ENCODE results near the gene BCKDHA. TPM values are rescaled to one million over a fixed set of nuclear protein-coding genes. Genes with fewer than 3 reads are reported as not detected.

The BCKDHA gene
- total and polyA plus RNA-seq, 4 donors, result 20.0 to 32.4 (median 28.4) TPM

GRCh38 chr19:41355035-41355434 lies 42.6 kb upstream of the BCKDHA start:
- no peak overlapping the region for H3K4me3 ChIP-seq (ENCODE audit: low read depth, low read length)
- 86% methylated on average over 1 of the region's 1 CpG for WGBS (ENCODE audit: insufficient coverage)
- H3K36me3 ChIP-seq (ENCODE audit: control insufficient read depth, insufficient read depth, low read length), result peaks cover 14% of the 10 kb centered on the region
- no peak for DNase-seq (ENCODE audit: low read depth in 4 of 6, low spot score in 6 of 6)
- H3K4me1 ChIP-seq (ENCODE audit: control insufficient read depth, insufficient read depth, low read length), result peaks cover 42% of the 10 kb centered on the region
- no peak overlapping the region for H3K27ac ChIP-seq (ENCODE audit: low read depth, low read length)
- peaks cover 40% of the 10 kb centered on the region for H3K27me3 ChIP-seq (ENCODE audit: control insufficient read depth, insufficient read depth, low read length)
- H3K9me3 ChIP-seq (ENCODE audit: control insufficient read depth, insufficient read depth, low read length), result no peaks in the 10 kb centered on the region

DNA sequence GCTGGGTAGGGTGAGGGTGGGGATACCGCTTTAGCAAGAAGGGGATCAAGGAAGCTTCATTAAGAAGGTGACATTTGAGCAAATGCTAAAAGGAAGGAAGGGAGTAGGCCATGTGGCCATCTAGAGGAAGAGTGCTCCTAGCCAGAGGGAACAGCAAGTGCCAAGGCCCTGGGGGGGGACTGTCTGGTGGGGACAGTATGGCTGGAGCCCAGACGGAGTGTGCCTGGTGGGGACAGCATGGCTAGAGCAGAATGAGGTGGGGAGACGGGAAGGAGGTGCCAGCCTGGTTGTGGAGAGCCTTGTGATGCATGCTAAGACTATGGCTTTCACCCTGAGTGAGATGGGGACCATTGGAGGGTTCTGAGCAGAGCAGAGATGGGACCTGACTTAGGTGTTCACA lies 41.8 kb upstream of the BCKDHA start:
- 82% methylated on average over 3 of the region's 3 CpGs for WGBS (ENCODE audit: insufficient coverage)
- peaks cover 36% of the 10 kb centered on the region for H3K27me3 ChIP-seq (ENCODE audit: control insufficient read depth, insufficient read depth, low read length)
- no peak overlapping the region for H3K27ac ChIP-seq (ENCODE audit: low read depth, low read length)
- no peaks in the 10 kb centered on the region for H3K9me3 ChIP-seq (ENCODE audit: control insufficient read depth, insufficient read depth, low read length)
- no peak overlapping the region for H3K4me3 ChIP-seq (ENCODE audit: low read depth, low read length)
- DNase-seq (ENCODE audit: low read depth in 4 of 6, low spot score in 6 of 6), result no peak
- peaks cover 39% of the 10 kb centered on the region for H3K4me1 ChIP-seq (ENCODE audit: control insufficient read depth, insufficient read depth, low read length)
- peaks cover 14% of the 10 kb centered on the region for H3K36me3 ChIP-seq (ENCODE audit: control insufficient read depth, insufficient read depth, low read length)

DNA sequence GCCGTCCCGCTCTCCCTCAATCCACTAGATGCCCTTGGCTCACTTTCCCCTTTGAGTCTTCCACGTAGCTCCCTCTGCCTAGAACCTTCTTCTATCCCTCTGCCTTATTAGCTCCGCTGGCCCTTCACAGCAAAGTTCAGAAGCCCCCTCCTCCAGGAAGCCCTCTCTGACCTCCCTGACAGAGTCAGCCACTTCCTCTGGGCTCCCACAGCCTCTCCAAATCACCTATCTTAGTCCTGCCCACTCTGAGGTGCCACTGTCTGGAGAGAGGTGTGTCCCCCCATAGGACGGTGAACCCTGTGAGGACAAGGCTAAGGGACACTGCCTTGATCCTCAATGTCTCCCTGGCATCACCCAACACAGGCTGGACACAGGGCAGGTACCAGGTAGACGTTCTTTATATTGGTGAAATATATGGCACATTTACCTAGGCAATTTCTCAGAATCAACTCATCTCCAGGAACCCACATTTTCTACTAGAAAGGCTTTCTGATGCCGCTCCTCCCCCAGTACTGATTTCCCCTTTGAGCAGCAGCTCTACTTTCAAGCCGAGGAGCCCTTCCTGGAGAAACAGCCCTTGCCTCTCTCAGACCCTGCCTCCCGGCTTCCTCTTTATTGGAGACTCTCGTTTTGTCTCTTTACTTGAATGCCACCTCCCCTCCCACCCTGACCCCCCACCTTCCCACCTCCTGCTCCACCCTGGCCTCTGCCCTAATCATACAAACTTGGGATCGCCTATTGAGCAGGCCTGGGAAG lies 40.5 kb upstream of the BCKDHA start:
- peaks cover 22% of the 10 kb centered on the region for H3K27me3 ChIP-seq (ENCODE audit: control insufficient read depth, insufficient read depth, low read length)
- H3K4me3 ChIP-seq (ENCODE audit: low read depth, low read length), result no peak overlapping the region
- peaks cover 25% of the 10 kb centered on the region for H3K4me1 ChIP-seq (ENCODE audit: control insufficient read depth, insufficient read depth, low read length)
- no peak overlapping the region for H3K27ac ChIP-seq (ENCODE audit: low read depth, low read length)
- DNase-seq (ENCODE audit: low read depth in 4 of 6, low spot score in 6 of 6), result no peak
- H3K36me3 ChIP-seq (ENCODE audit: control insufficient read depth, insufficient read depth, low read length), result peaks cover 14% of the 10 kb centered on the region
- H3K9me3 ChIP-seq (ENCODE audit: control insufficient read depth, insufficient read depth, low read length), result no peaks in the 10 kb centered on the region
- WGBS (ENCODE audit: insufficient coverage), result 88% methylated on average over 7 of the region's 11 CpGs

- Histone ChIP-seq H3K27ac (ENCODE audit: low read depth, low read length) (no peak overlapping the region), H3K36me3 (ENCODE audit: control insufficient read depth, insufficient read depth, low read length) (peaks cover 14% of the 10 kb centered on the region), H3K27me3 (ENCODE audit: control insufficient read depth, insufficient read depth, low read length) (peaks cover 16% of the 10 kb centered on the region), H3K4me3 (ENCODE audit: low read depth, low read length) (no peak overlapping the region), H3K9me3 (ENCODE audit: control insufficient read depth, insufficient read depth, low read length) (no peaks in the 10 kb centered on the region), H3K4me1 (ENCODE audit: control insufficient read depth, insufficient read depth, low read length) (peaks cover 19% of the 10 kb centered on the region)
- 92% methylated on average over 11 of the region's 13 CpGs for WGBS (ENCODE audit: insufficient coverage)
- no peak for DNase-seq (ENCODE audit: low read depth in 4 of 6, low spot score in 6 of 6)
These were observed 39.9 kb upstream of the BCKDHA start for GRCh38 chr19:41357746-41358145.

DNA sequence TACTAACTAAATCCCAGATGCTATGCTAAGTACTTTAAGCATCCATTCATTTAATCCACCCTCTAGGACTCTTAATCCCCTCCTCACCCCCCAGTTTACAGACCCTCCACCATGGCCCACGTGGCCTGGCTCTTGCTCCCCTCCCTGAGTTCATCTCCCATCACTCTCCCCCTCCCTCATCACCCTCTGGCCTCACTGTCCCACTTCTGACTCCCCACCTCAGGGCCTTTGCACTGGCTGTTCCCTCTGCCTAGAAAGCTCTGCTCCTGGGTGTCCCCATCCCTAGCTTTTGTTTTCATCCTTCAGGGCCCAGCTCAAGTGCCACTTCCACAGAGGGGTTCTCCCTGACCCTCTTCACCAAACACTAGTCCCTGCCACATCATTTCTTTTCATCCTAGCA lies 37.9 kb upstream of the BCKDHA start:
- Histone ChIP-seq H3K27ac (ENCODE audit: low read depth, low read length) (no peak overlapping the region), H3K4me1 (ENCODE audit: control insufficient read depth, insufficient read depth, low read length) (peaks cover 11% of the 10 kb centered on the region), H3K36me3 (ENCODE audit: control insufficient read depth, insufficient read depth, low read length) (peaks cover 10% of the 10 kb centered on the region), H3K9me3 (ENCODE audit: control insufficient read depth, insufficient read depth, low read length) (no peaks in the 10 kb centered on the region), H3K27me3 (ENCODE audit: control insufficient read depth, insufficient read depth, low read length) (peaks cover 2% of the 10 kb centered on the region), H3K4me3 (ENCODE audit: low read depth, low read length) (no peak overlapping the region)
- WGBS (ENCODE audit: insufficient coverage), result 100% methylated on average over 1 of the region's 1 CpG
- DNase-seq (ENCODE audit: low read depth in 4 of 6, low spot score in 6 of 6), result no peak

GRCh38 chr19:41362143-41362847 lies 35.3 kb upstream of the BCKDHA start:
- H3K4me3 ChIP-seq (ENCODE audit: low read depth, low read length), result no peak overlapping the region
- H3K36me3 ChIP-seq (ENCODE audit: control insufficient read depth, insufficient read depth, low read length), result peaks cover 7% of the 10 kb centered on the region
- peaks cover 13% of the 10 kb centered on the region for H3K4me1 ChIP-seq (ENCODE audit: control insufficient read depth, insufficient read depth, low read length)
- WGBS (ENCODE audit: insufficient coverage), result 85% methylated on average over 2 of the region's 10 CpGs
- H3K27me3 ChIP-seq (ENCODE audit: control insufficient read depth, insufficient read depth, low read length), result no peaks in the 10 kb centered on the region
- no peaks in the 10 kb centered on the region for H3K9me3 ChIP-seq (ENCODE audit: control insufficient read depth, insufficient read depth, low read length)
- no peak for DNase-seq (ENCODE audit: low read depth in 4 of 6, low spot score in 6 of 6)
- H3K27ac ChIP-seq (ENCODE audit: low read depth, low read length), result no peak overlapping the region

DNA sequence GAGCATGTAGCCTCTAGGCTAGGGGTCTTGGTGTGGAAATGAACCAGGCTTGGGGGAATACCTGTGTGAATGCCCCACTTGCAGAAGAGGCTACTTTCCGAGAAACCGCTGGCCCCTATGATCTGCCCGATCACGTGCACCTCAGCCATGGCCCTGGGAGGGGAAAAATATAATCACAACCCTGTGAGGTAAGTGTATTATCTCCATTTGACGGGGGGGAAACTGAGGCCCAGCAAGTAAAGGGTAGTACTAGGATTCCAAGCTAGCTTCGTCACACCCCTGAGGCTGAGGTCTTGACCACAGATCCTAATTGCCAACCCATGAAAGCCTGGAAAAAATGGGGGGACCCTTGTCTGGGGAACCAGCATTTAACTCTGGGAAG lies 34.3 kb upstream of the BCKDHA start:
- DNase-seq (ENCODE audit: low read depth in 4 of 6, low spot score in 6 of 6), result no peak
- Histone ChIP-seq H3K4me1 (ENCODE audit: control insufficient read depth, insufficient read depth, low read length) (peaks cover 13% of the 10 kb centered on the region), H3K27me3 (ENCODE audit: control insufficient read depth, insufficient read depth, low read length) (no peaks in the 10 kb centered on the region), H3K36me3 (ENCODE audit: control insufficient read depth, insufficient read depth, low read length) (peaks cover 4% of the 10 kb centered on the region), H3K27ac (ENCODE audit: low read depth, low read length) (peak overlapping the region; percentile 100), H3K9me3 (ENCODE audit: control insufficient read depth, insufficient read depth, low read length) (no peaks in the 10 kb centered on the region), H3K4me3 (ENCODE audit: low read depth, low read length) (peak overlapping the region; percentile 88)
- WGBS (ENCODE audit: insufficient coverage), result 56% methylated on average over 5 of the region's 6 CpGs

DNA sequence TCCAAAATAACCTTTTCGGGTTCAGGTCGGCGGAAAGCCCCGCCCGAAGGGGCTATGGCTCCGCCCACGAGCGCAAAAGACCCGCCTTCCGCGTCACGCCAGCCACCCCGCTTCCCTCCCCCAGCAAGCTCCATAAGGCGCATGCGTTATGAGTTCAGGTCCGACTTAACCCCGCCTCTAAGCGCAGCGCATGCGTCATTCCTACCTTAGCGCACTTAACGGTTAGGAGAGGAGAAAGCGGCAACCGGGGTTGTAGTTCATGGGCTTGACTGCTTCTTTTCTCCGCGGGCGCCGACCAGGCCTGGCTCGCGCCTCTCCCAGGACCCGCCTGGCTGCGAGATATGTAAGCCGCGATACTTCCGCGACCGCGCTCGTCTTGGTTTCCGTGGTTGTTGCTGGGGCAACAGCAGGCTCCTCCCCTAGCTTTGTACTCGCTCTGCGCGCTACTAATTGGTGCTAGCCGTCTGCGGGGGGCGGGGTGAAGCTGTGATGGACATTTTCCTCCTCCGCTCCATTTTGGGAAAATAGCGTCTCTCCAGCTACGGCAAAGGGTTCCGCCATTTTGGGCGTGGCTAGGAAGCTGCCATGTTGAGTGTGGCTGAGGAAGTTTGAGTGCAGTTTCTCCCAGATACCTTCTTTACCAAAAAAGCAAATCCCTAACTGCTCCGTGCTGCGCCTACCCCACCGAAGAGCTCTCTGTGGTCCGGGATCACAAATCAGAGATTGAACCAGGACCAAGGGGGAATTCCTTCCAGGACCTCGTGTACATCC lies 33.7 kb upstream of the BCKDHA start, which contains the start of gene B9D2:
TSS of gene B9D2 (minus strand) at position 397 of the 771 bp plus-strand sequence. CDS start 630 bp downstream, outside the sequence.
- WGBS (ENCODE audit: insufficient coverage), result 0% methylated on average over 42 of the region's 56 CpGs

DNA sequence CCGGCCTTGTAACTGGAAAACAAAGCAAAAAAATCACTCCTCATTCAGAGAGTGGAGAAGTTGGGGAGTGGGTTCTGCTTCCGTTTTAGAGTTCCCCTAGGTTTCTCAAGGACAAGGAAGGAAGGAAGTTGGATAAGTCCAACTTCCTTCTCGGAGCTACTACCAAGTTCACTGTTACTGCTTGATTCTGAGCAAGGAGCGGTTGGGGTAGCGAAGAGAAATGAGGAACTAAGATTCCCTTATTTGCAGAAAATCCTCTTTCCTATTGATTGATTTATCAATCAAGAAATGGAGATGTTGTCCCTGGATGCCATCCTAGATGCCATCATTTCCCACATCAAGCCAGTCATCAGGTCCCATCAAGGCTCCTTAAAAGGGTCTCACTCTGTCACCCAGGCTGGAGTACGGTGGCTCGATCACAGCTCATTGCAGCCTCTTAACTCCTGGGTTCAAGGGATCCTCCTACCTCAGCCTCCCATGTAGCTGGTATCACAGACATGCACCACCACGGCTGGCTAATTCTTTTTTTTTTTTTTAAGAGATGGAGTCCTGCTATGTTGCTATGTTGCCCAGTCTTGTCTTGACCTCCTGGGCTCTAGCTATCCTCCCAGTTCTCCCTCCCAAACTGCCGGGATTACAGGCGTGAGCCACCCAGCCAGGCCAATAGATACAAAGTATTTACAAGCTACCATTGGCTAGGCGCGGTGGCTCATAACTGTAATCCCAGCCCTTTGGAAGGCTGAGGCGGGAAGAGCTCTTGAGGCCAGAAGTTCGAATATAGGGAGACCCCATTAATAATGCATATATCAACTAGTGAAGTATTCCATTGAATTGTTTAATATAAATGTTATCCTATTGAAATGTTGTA lies 32.9 kb upstream of the BCKDHA start:
- WGBS (ENCODE audit: insufficient coverage), result 93% methylated on average over 7 of the region's 14 CpGs

More for the DNA sequence above, 33.7 kb upstream of the BCKDHA start, which contains the start of gene B9D2:
- Histone ChIP-seq H3K9me3 (ENCODE audit: control insufficient read depth, insufficient read depth, low read length) (no peaks in the 10 kb centered on the region), H3K27me3 (ENCODE audit: control insufficient read depth, insufficient read depth, low read length) (no peaks in the 10 kb centered on the region), H3K4me3 (ENCODE audit: low read depth, low read length) (peak within 1 kb of the TSS; percentile 88), H3K36me3 (ENCODE audit: control insufficient read depth, insufficient read depth, low read length) (peaks cover 7% of the 10 kb centered on the region), H3K27ac (ENCODE audit: low read depth, low read length) (peak within 1 kb of the TSS; percentile 100), H3K4me1 (ENCODE audit: control insufficient read depth, insufficient read depth, low read length) (peaks cover 13% of the 10 kb centered on the region)
- peak; percentile 97 to 100 (median 98) for DNase-seq (ENCODE audit: low read depth in 4 of 6, low spot score in 6 of 6)

More for the DNA sequence above, 32.9 kb upstream of the BCKDHA start:
- Histone ChIP-seq H3K4me1 (ENCODE audit: control insufficient read depth, insufficient read depth, low read length) (peaks cover 13% of the 10 kb centered on the region), H3K27me3 (ENCODE audit: control insufficient read depth, insufficient read depth, low read length) (no peaks in the 10 kb centered on the region), H3K4me3 (ENCODE audit: low read depth, low read length) (peak overlapping the region; percentile 88), H3K36me3 (ENCODE audit: control insufficient read depth, insufficient read depth, low read length) (peaks cover 7% of the 10 kb centered on the region), H3K9me3 (ENCODE audit: control insufficient read depth, insufficient read depth, low read length) (no peaks in the 10 kb centered on the region), H3K27ac (ENCODE audit: low read depth, low read length) (peak overlapping the region; percentile 100)
- no peak for DNase-seq (ENCODE audit: low read depth in 4 of 6, low spot score in 6 of 6)
